Erythroblast (primary cell): ENCODE measurements around the gene C3orf18.
"Not testable (repeated sequence)": the region's sequence is repeated elsewhere in the genome, so short reads cannot be mapped to it uniquely, and the experiment has no call there.

Experiments used
- GATA1 ChIP-seq: IDR thresholded peaks from 2 replicates; pipeline ENCODE4 v1.6.1; 2011; ENCODE audit warnings: low read depth, mild to moderate bottlenecking, control low read depth, low read length, moderate library complexity
- POLR2A ChIP-seq: IDR thresholded peaks from 2 replicates; pipeline ENCODE4 v1.6.1; 2011; ENCODE audit warnings: mild to moderate bottlenecking, low read length

DNA sequence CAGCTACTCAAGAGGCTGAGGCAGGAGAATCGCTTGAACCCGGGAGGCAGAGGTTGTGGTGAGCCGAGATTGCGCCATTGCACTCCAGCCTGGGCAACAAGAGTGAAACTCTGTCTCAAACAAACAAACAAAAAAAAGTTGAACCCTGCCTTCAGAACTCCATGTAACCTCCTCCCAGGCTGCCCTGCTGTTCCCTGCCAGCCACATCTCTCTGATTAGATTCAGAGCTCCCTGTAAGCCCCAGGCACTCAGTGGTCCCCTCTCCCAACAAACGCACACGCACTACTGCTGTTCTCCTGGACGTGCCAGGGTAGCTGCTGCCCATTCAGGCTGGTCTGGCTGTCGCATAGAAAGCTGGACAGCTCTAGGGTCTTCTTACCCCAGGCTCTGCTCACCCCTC is 54.6 kb downstream of the C3orf18 start:
- TF ChIP-seq POLR2A, GATA1: not testable (repeated sequence)
